Measurements from ENCODE around the gene DSE.

Gene DSE

GRCh38 chr6:116388924-116389323, 18.2 kb downstream of the DSE start:
- no peak for DNase-seq

GRCh38 chr6:116389357-116389756, 18.6 kb downstream of the DSE start:
- DNase-seq: no peak

GRCh38 chr6:116390581-116390980, 19.8 kb downstream of the DSE start:
- no peak for DNase-seq

DNA sequence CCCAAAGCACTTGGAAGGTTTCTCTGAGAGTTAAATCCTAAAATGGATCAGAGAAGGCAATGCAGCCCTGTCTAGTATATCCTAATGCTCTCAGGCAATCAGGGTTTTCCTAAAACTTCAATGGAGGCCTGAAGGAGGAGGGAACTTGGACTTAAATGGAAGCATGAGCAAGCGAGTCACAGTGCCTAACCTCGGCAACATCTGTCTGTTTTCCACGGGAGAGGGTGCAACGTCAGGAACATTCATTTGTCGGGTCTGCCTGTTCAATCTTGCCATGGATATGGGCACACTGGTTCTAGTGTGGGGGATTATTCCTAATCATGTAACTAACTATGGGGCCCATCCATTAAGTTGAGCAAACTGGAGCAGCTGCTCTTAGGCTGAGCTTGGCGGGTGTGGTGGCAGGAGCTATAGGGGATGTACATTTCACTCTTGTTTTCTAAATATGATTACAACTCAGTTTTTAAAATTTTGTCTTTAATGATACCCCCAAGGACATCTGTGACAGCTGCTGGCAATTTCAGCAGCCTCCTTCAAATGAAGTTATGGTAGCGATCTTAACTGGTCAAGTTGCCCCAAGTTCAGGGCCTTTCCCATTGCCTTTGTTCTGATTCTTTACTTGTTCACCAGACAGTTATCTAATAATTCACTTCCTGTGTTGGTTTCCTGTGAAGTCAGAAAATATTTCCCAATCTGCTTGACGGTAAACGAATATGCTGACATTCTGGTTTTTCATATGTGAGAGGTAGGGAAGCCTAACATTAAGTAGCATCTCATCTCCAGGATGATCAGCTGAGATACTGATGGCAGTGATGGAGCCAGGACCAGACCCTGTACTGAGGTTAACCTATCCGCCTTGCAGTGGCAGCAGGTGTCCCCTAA, 21.6 kb downstream of the DSE start:
- DNase-seq: no peak

- DNase-seq: no peak
These were observed 22.7 kb downstream of the DSE start for GRCh38 chr6:116393430-116393829.

DNA sequence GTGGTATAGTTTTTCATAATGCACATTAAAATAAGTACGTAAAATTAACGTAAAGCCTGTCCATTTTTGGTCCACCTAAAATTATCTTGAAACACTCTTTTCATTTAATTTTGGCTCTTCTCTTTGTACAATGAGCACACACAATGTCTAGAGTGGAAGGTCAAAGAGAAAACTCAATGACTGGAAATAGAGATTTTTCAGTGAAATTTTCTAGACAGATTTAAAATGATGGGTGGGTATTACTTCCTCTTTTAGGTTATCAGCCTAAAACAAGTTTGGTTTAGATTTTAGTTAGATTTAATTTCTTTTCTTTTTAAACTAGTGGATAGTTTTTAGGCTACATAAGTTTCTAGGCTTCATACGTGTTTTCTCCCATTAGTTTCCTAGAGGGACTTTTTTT, 24.9 kb downstream of the DSE start:
- DNase-seq: no peak

DNA sequence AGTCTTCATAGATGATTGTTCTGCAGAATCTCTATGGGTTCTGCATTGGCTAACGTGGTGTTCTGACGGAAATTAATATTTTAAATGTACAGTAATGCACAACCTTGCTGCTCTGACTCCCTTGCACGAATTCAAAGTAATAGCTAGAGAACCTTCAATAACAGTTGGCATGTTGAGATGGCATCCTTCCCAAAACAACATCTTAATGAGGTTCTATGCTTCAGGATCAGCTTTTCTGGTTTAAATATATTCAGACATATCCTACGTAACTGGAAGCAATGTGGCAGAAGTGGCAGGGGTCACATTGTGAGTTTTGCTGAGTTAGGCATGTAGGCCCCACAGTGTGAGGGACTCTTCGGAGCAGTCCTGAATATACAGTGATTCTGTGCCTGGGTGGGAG, 25.7 kb downstream of the DSE start:
- no peak for DNase-seq

DNA sequence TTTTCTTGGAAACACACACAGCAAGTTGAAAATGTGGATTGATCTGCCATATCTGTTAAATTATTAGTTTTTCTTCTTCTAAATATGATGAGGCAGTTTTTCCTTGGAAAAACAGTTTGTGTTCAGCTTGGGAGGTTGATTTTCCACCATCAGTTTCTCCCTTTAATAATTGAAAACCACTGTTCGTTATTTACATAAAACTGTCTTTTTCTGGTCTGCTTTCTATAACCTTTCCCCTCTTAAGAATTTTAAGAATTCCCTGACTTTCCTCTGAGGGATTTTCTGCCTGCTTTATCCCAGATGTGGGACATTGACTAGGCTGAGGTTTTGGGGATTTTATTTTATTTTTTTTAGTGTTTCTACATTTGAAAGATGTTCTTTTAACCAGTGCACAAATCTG, 27.2 kb downstream of the DSE start:
- no peak for DNase-seq

GRCh38 chr6:116398316-116399010, 27.7 kb downstream of the DSE start:
- DNase-seq: peak in 1 of 3 experiments; percentile 25

DNA sequence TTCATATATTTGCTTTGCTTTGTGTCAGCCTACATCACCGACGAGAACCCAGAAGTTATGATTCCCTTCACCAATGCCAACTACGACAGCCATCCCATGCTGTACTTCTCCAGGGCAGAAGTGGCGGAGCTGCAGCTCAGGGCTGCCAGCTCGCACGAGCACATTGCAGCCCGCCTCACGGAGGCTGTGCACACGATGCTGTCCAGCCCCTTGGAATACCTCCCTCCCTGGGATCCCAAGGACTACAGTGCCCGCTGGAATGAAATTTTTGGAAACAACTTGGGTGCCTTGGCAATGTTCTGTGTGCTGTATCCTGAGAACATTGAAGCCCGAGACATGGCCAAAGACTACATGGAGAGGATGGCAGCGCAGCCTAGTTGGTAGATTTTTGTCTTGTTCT, 28.5 kb downstream of the DSE start:
- no peak for DNase-seq

DNA sequence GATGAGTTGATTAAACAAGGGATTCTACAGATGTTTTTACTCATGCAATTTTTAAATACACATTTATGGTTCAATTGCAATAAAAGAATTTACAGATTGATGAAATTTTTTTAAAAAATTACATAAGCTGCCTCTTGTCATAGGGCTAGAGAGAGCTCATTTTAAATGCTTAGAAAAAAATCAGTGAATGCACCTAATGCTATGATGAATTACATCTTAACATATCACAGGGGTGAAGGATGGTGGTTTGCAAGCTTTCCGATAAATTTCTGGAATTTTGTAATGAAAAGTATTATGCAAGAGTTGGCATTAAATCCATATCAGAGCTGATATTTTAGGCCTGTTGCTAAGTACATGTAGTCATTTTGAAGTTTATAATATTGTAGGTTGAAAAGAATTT, 29.6 kb downstream of the DSE start:
- no peak for DNase-seq

GRCh38 chr6:116402108-116402937, 31.6 kb downstream of the DSE start:
- DNase-seq: peak in 2 of 3 experiments; percentile 32 to 82

DNA sequence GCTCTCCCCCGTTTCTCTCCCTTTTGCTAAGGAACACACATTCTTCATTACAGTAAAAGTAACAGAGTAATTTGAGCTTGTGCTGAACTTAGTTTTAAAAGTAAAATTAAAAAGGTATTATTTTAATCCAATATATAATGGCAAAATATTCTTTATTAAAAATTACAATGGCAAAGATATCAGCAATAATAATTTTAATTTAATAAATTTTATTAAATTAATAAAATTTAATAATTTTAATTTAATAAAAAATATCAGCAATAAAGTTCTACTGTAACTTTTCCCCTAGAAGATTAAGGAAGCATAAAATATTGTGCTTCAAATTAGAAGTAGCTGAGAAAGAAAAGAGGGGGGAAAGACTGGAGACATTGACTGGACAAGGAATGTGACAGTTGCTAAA, 32.5 kb downstream of the DSE start:
- no peak for DNase-seq

DNA sequence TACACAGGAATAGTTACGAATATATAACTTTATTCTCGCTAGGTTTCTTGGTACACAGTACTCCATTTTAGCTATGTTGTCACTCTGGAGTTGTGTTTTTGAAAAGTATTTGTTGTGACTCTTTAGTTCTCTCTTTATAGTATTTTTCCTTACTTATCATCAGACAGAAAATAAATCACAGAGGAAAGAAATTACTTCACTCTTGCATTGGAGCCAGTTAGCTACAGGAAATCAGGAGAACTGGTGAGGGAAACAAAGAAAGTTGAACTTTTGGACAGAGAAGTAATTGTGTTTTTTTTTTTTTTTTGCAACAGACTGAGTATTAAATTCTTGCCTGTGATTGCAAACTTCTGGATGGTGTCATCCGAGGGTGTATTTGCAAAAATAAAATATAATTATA, 33.9 kb downstream of the DSE start:
- DNase-seq: no peak

GRCh38 chr6:116405138-116405537, 34.4 kb downstream of the DSE start:
- DNase-seq: no peak

- DNase-seq: no peak
These were observed 35.1 kb downstream of the DSE start for GRCh38 chr6:116405652-116406356.

DNA sequence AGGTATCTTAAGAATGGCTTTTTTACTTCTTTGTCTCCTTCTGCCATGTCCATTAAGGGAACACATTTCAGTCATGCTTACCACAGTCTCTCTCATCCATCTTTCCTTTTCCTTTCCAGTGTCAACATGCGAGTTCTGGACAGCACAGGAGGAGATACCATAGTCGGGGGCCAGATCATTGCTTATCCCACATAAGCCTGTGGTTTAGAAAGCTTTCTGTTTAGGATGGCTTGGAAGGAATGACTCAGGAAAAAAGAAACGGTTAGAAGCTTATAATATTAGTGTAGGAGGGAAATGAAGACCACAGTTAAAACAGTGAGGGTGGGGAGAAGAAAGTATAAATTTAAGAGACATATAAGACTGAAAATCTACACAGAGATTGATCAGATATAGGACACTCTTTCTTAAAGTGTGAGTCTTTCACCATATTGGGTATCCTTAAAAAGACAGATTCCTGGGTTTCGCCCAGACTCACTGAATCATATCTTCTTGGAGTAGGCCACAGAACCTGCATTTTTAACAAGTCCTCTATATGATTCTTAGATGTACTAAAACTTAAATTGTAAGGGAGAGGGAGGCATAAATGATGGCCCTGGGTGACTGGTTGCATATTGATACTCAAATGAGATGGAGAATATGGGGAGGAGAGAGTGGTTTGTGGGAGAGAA, 36.1 kb downstream of the DSE start:
- no peak for DNase-seq

DNA sequence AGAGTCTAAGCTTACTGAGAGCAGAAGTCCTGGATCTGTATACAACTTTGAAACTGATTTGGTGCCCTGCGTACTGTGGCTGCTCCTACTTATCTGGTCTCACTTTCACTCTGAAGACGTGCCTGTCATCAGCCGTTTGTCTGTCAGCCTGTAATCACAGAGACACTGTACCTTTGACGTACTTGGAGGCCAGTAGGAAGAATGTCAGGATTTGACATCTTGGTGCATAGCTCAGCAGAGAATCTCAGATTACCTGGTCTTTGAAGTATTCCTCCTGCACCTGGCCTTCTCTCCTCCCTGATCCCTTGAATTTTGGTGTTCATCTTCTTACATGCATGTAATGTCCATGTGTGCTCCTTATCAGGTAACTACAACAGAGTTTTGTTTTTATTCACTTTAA, 37.7 kb downstream of the DSE start:
- no peak for DNase-seq

- DNase-seq: no peak
These were observed 39.0 kb downstream of the DSE start for GRCh38 chr6:116409756-116410155.

- DNase-seq: peak in 1 of 3 experiments; percentile 27
These were observed 40.5 kb downstream of the DSE start for GRCh38 chr6:116411284-116411623.

DNA sequence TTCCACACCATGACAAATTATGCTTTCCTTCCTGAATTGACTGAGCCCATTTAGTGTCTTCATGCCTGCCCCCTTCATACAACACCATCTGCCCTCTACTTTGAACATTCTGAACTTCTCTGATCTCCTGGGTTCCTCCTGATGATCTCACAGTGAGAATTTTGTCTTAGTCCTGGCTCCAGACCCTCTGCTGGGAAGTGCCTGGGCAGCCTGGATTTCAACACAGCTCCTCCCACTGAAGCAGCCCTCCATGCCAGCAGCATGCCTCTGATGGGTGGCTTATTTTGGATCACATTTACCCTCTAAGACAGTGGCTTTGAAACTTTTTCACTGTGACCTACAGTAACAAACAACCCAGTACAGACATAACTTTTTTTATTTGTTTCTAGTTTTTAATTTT, 41.5 kb downstream of the DSE start:
- DNase-seq: no peak

GRCh38 chr6:116413357-116413756, 42.6 kb downstream of the DSE start:
- DNase-seq: no peak
